Panc1 (cell line): ENCODE data around the gene AQP1.

Experiments
- CTCF ChIP-seq: fragments of 450-650 bp; IDR thresholded peaks from 2 replicates; pipeline ENCODE4 v1.5.1; 2017; ENCODE audit warnings: mild to moderate bottlenecking
- POLR2AphosphoS5 ChIP-seq: IDR thresholded peaks from 2 replicates; pipeline ENCODE4 v1.6.1; 2012; ENCODE audit warnings: mild to moderate bottlenecking, low read depth, low read length, moderate library complexity

GRCh38 chr7:30884881-30885280, 26.8 kb upstream of the AQP1 start:
- TF ChIP-seq CTCF (no peak), POLR2AphosphoS5 (no peak)
